Peyer's patch (tissue), 4 donors: Measurements from ENCODE around the gene MSI2.

Experiments used
- POLR2A ChIP-seq, 2 donors: fragments of 450-650 bp; IDR thresholded peaks; one replicate each; pipeline ENCODE4 v1.5.1; 2017; ENCODE audit warnings: antibody characterized with exemption in 2 of 2, mild to moderate bottlenecking in 2 of 2, moderate library complexity in 2 of 2
- TF ChIP-seq, protein P1 (sequence below), 6 experiments: fragments of 450-650 bp in 4 of 6; fragments of 200-600 bp in 2 of 6; sonication (generic) in 1 of 6; IDR thresholded peaks; one replicate each; pipeline ENCODE4 v1.5.1; 2017 to 2019; ENCODE audit warnings: antibody characterized with exemption in 6 of 6, mild to moderate bottlenecking in 3 of 6, moderate library complexity in 1 of 6

DNA sequence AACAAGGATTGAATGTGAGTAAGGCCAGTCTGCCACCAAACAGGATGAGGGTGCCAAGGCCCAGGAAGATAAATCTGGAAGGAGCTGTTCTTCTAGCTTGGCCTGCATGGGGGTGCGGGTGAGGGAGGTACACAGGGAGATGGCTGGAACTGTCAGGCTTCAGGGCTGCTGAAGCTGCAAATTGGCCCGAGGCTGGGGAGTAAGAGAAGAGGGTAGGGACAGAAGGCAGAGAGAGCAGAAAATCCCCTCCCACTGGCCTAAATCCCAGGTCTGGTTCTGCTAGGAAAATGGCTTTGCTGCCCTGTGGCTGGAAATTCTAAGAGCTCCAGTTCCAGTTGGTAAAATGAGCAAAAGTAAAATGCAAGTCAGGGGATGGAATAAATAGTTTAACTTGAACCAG, 400.9 kb downstream of the MSI2 start:
- TF ChIP-seq, protein P1, sequence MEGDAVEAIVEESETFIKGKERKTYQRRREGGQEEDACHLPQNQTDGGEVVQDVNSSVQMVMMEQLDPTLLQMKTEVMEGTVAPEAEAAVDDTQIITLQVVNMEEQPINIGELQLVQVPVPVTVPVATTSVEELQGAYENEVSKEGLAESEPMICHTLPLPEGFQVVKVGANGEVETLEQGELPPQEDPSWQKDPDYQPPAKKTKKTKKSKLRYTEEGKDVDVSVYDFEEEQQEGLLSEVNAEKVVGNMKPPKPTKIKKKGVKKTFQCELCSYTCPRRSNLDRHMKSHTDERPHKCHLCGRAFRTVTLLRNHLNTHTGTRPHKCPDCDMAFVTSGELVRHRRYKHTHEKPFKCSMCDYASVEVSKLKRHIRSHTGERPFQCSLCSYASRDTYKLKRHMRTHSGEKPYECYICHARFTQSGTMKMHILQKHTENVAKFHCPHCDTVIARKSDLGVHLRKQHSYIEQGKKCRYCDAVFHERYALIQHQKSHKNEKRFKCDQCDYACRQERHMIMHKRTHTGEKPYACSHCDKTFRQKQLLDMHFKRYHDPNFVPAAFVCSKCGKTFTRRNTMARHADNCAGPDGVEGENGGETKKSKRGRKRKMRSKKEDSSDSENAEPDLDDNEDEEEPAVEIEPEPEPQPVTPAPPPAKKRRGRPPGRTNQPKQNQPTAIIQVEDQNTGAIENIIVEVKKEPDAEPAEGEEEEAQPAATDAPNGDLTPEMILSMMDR (IDR thresholded peaks at IDR 0.05), result no peak
- no peak for TF ChIP-seq POLR2A (IDR thresholded peaks at IDR 0.05)
